Endothelial cell of umbilical vein (primary cell): ENCODE measurements around the gene TBL3.

Source experiments
- EZH2 ChIP-seq: IDR thresholded peaks from 2 replicates; pipeline ENCODE4 v1.6.1; 2012; ENCODE audit warnings: borderline replicate concordance, low read depth, mild to moderate bottlenecking, moderate library complexity, low read length, inconsistent platforms; ENCODE audit not compliant: severe bottlenecking
- POLR2AphosphoS5 ChIP-seq: IDR thresholded peaks from 2 replicates; pipeline ENCODE4 v1.6.1; 2012; ENCODE audit warnings: low read depth, mild to moderate bottlenecking, control low read depth, low read length, moderate library complexity; ENCODE audit not compliant: insufficient read depth
- TF ChIP-seq, protein P1 (sequence below), 2 donors: IDR thresholded peaks; 1 replicate in 1 of 2; 2 replicates in 1 of 2; pipeline ENCODE4 v1.5.1; 2011; ENCODE audit warnings: low read length in 2 of 2, mild to moderate bottlenecking in 2 of 2, moderate library complexity in 2 of 2, control low read depth in 1 of 2, inconsistent platforms in 1 of 2, low read depth in 1 of 2; ENCODE audit not compliant: insufficient read depth in 1 of 2; ENCODE audit errors: extremely low read depth in 1 of 2
- TF ChIP-seq, protein P2 (sequence below): IDR thresholded peaks from 2 replicates; pipeline ENCODE4 v1.6.1; 2011; ENCODE audit not compliant: insufficient read depth, insufficient read length

DNA sequence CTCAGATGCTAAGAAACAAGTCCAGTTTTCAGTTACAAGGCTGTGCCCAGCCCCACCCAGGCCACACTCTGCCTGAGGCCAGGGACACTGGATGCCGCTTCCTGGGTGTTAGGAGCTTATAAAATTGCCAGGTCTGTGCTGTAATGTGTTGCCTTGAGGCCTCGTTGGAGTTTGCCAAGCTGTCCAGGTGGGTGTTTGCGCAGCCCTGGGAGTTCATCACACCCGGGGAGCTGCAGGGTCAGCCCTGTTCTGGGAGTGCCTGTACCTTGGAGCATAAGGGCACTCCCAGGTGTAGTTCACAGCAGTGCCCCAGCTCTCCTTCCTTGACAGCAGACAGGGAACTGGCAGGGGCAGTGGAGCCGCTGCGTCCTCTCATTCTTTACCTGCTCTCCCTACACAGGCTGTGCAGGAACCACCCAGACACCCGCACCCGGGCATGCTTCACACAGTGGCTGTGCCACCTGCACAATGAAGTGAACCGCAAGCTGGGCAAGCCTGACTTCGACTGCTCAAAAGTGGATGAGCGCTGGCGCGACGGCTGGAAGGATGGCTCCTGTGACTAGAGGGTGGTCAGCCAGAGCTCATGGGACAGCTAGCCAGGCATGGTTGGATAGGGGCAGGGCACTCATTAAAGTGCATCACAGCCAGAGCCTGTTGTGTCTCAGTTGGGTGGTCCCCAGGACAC is 13.8 kb downstream of the TBL3 start:
- TF ChIP-seq, protein P1, sequence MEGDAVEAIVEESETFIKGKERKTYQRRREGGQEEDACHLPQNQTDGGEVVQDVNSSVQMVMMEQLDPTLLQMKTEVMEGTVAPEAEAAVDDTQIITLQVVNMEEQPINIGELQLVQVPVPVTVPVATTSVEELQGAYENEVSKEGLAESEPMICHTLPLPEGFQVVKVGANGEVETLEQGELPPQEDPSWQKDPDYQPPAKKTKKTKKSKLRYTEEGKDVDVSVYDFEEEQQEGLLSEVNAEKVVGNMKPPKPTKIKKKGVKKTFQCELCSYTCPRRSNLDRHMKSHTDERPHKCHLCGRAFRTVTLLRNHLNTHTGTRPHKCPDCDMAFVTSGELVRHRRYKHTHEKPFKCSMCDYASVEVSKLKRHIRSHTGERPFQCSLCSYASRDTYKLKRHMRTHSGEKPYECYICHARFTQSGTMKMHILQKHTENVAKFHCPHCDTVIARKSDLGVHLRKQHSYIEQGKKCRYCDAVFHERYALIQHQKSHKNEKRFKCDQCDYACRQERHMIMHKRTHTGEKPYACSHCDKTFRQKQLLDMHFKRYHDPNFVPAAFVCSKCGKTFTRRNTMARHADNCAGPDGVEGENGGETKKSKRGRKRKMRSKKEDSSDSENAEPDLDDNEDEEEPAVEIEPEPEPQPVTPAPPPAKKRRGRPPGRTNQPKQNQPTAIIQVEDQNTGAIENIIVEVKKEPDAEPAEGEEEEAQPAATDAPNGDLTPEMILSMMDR (IDR thresholded peaks at IDR 0.05; ENCODE audit: extremely low read depth in 1 of 2, insufficient read depth in 1 of 2, low read depth in 1 of 2, low read length in 2 of 2) = no peak
- TF ChIP-seq, protein P2, sequence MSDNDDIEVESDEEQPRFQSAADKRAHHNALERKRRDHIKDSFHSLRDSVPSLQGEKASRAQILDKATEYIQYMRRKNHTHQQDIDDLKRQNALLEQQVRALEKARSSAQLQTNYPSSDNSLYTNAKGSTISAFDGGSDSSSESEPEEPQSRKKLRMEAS = no peak
- TF ChIP-seq POLR2AphosphoS5 (no peak), EZH2 (no peak)
